Endothelial cell of umbilical vein (primary cell): Measurements from ENCODE around the gene AADAC. TPM values are rescaled to one million over a fixed set of nuclear protein-coding genes. Genes with fewer than 3 reads are reported as not detected.

ENCODE experiments used
- BruUV-seq: library from RNA; stranded (reverse); fragments of 400-500 nt; replicated peaks from 2 replicates; lab custom pipeline; 2021; lab: Mats Ljungman, UMichigan
- CTCF ChIA-PET: fragments of 300-600, 350-600 bp; sonication (Branson Sonifier 250); formaldehyde crosslinking; loops from one replicate; lab custom pipeline; 2021; ENCODE audit warnings: antibody characterized with exemption, inconsistent platforms; lab: Charles Lee
- POLR2A ChIA-PET: fragments of 300-600, 350-600 bp; sonication (Branson Sonifier 250); formaldehyde crosslinking; loops from one replicate; lab custom pipeline; 2021; ENCODE audit warnings: antibody characterized with exemption, inconsistent platforms; lab: Charles Lee
- DNase-seq: peaks from one replicate; pipeline ENCODE4 v3.0.0-alpha.2; 2011; ENCODE audit warnings: low read depth, low spot score
- FAIRE-seq: peaks from 2 replicates; lab custom pipeline; 2011; peaks lifted over from hg19 to GRCh38; lab: Jason Lieb, UNC
- H2AFZ ChIP-seq: 2 replicates; pipeline ENCODE4 v1.6.0; 2012; ENCODE audit warnings: low read depth, low read length, control low read depth, inconsistent platforms
- H3K27ac ChIP-seq: 2 replicates; pipeline ENCODE4 v1.5.1; 2011; ENCODE audit warnings: low read depth, mild to moderate bottlenecking, control low read depth, low read length, moderate library complexity; ENCODE audit not compliant: insufficient read depth
- H3K27me3 ChIP-seq, 2 experiments: 2 replicates each; pipeline versions ENCODE4 v1.6.0 to v1.6.1; 2011; ENCODE audit warnings: low read length in 2 of 2, mixed read lengths in 1 of 2; ENCODE audit not compliant: control insufficient read depth in 2 of 2, insufficient read depth in 2 of 2
- H3K36me3 ChIP-seq, 2 experiments: 2 replicates in 1 of 2; 3 replicates in 1 of 2; pipeline ENCODE4 v1.5.1; 2011; ENCODE audit warnings: low read length in 2 of 2, mild to moderate bottlenecking in 1 of 2, moderate library complexity in 1 of 2; ENCODE audit not compliant: control insufficient read depth in 2 of 2, insufficient read depth in 2 of 2; ENCODE audit errors: extremely low read depth in 1 of 2
- H3K4me1 ChIP-seq: 3 replicates; pipeline ENCODE4 v1.5.1; 2011; ENCODE audit warnings: mild to moderate bottlenecking, low read length; ENCODE audit not compliant: control insufficient read depth, insufficient read depth; ENCODE audit errors: extremely low read depth
- H3K4me2 ChIP-seq: 2 replicates; pipeline ENCODE4 v1.6.1; 2011; ENCODE audit warnings: low read length, control low read depth, mixed read lengths; ENCODE audit not compliant: insufficient read depth
- H3K4me3 ChIP-seq, 3 experiments: fragments of 200-600 bp in 1 of 3; sonication (generic), shearing (Covaris generic) in 1 of 3; replicated peaks in 1 of 3; 2 replicates each; pipeline ENCODE4 v1.5.1; 2011 to 2016; ENCODE audit warnings: control low read depth in 3 of 3, low read length in 3 of 3, mild to moderate bottlenecking in 2 of 3, inconsistent platforms in 1 of 3, low read depth in 1 of 3, moderate library complexity in 1 of 3; ENCODE audit not compliant: insufficient read depth in 1 of 3
- H3K79me2 ChIP-seq: 2 replicates; pipeline ENCODE4 v1.6.0; 2012; ENCODE audit warnings: low read length, inconsistent platforms; ENCODE audit not compliant: control insufficient read depth, insufficient read depth
- H3K9ac ChIP-seq: replicated peaks from 2 replicates; pipeline ENCODE3; 2011; ENCODE audit warnings: low read length, control low read depth; ENCODE audit not compliant: insufficient read depth; ENCODE audit errors: extremely low read depth
- H3K9me1 ChIP-seq: replicated peaks from 3 replicates; pipeline ENCODE4 v1.6.0; 2011; ENCODE audit warnings: mild to moderate bottlenecking, low read length; ENCODE audit not compliant: control insufficient read depth, insufficient read depth; ENCODE audit errors: extremely low read depth
- H3K9me3 ChIP-seq: replicated peaks from 2 replicates; pipeline ENCODE4 v1.5.1; 2012; ENCODE audit warnings: low read length, inconsistent platforms; ENCODE audit not compliant: control insufficient read depth, insufficient read depth
- H4K20me1 ChIP-seq: replicated peaks from 2 replicates; pipeline ENCODE3; 2011; ENCODE audit warnings: mild to moderate bottlenecking, low read length; ENCODE audit not compliant: control insufficient read depth, insufficient read depth; ENCODE audit errors: extremely low read depth
- CTCF ChIP-seq, 2 donors: IDR thresholded peaks; 1 replicate in 1 of 2; 2 replicates in 1 of 2; pipeline ENCODE4 v1.5.1; 2011; ENCODE audit warnings: low read length in 2 of 2, mild to moderate bottlenecking in 2 of 2, moderate library complexity in 2 of 2, control low read depth in 1 of 2, inconsistent platforms in 1 of 2, low read depth in 1 of 2; ENCODE audit not compliant: insufficient read depth in 1 of 2; ENCODE audit errors: extremely low read depth in 1 of 2
- EZH2 ChIP-seq: IDR thresholded peaks from 2 replicates; pipeline ENCODE4 v1.6.1; 2012; ENCODE audit warnings: borderline replicate concordance, low read depth, mild to moderate bottlenecking, moderate library complexity, low read length, inconsistent platforms; ENCODE audit not compliant: severe bottlenecking
- FOS ChIP-seq: IDR thresholded peaks from 2 replicates; pipeline ENCODE4 v1.6.1; 2011; ENCODE audit warnings: mild to moderate bottlenecking, low read length, moderate library complexity, borderline replicate concordance; ENCODE audit not compliant: insufficient read depth
- GATA2 ChIP-seq: IDR thresholded peaks from 2 replicates; pipeline ENCODE4 v1.7.0; 2011; ENCODE audit warnings: low read depth, mild to moderate bottlenecking, moderate library complexity, mixed read lengths, low read length; ENCODE audit not compliant: insufficient read length, insufficient read depth
- JUN ChIP-seq: IDR thresholded peaks from 2 replicates; pipeline ENCODE4 v1.6.1; 2011; ENCODE audit warnings: borderline replicate concordance, low read depth; ENCODE audit not compliant: insufficient read length, insufficient read depth
- MAX ChIP-seq: IDR thresholded peaks from 2 replicates; pipeline ENCODE4 v1.6.1; 2011; ENCODE audit not compliant: insufficient read depth, insufficient read length
- MYC ChIP-seq: IDR thresholded peaks from one replicate; pipeline ENCODE4 v1.6.1; 2011; ENCODE audit warnings: mild to moderate bottlenecking, low read depth, low read length
- POLR2A ChIP-seq: IDR thresholded peaks from 2 replicates; pipeline ENCODE4 v1.6.1; 2012; ENCODE audit warnings: low read depth, mild to moderate bottlenecking, control low read depth, low read length
- POLR2AphosphoS5 ChIP-seq: IDR thresholded peaks from 2 replicates; pipeline ENCODE4 v1.6.1; 2012; ENCODE audit warnings: low read depth, mild to moderate bottlenecking, control low read depth, low read length, moderate library complexity; ENCODE audit not compliant: insufficient read depth
- dilution Hi-C: fragments of 300-500 bp; cut with MboI; formaldehyde crosslinking; loops from one replicate; pipeline ENCODE4 v1.15.0; 2019; ENCODE audit warnings: low sequenced_read_pairs; ENCODE audit not compliant: extremely low pct_ligation_motif_present
- intact Hi-C: fragments of 100-400 bp; cut with micrococcal nuclease; formaldehyde crosslinking; loops from one replicate; pipeline ENCODE4 v1.10.0; 2022
- polyA plus RNA-seq, 4 experiments: library from polyadenylated mRNA; depleted of rRNA in 3 of 4; stranded (reverse) in 3 of 4; unstranded in 1 of 4; fragments of >200 nt; gene quantifications; 2 replicates each; pipeline versions ENCODE4 v1.2.1 to v1.2.3, GENCODE V29; 2011 to 2012; ENCODE audit warnings: missing spikeins in 1 of 4
- total RNA-seq: library from RNA; stranded (reverse); gene quantifications from 2 replicates; pipeline ENCODE4 v1.2.3, GENCODE V29; 2021

The AADAC gene
- total and polyA plus RNA-seq, 2 donors (not counting 3 experiments of a cell fraction or from before 2014, with no cell fraction given), result 0.27 to 0.62 TPM

GRCh38 chr3:151800431-151800830, 13.5 kb upstream of the AADAC start:
- no peak overlapping the region for H2AFZ ChIP-seq
- H3K27me3 ChIP-seq, result no peaks in the 10 kb centered on the region
- POLR2A ChIA-PET, result no interaction called here
- dilution Hi-C loops, result no loop called here
- no peaks in the 10 kb centered on the region for H3K9me1 ChIP-seq
- DNase-seq, result no peak
- BruUV-seq, result no TSS peak
- CTCF ChIA-PET, result interaction anchor here (1.2 to 2.0 kb wide), 2 partner anchors 13 to 14 kb away, joined by 4 read pairs; no protein-coding TSS in a partner anchor
- H3K4me2 ChIP-seq, result no peak overlapping the region
- H3K9me3 ChIP-seq, result no peaks in the 10 kb centered on the region
- H4K20me1 ChIP-seq, result no peaks in the 10 kb centered on the region
- H3K4me3 ChIP-seq, result no peak overlapping the region
- H3K79me2 ChIP-seq, result no peaks in the 10 kb centered on the region
- intact Hi-C loops, result no loop called here
- TF ChIP-seq MAX (no peak), GATA2 (no peak), JUN (no peak), FOS (no peak), CTCF (IDR thresholded peaks at IDR 0.05; ENCODE audit: extremely low read depth in 1 of 2, insufficient read depth in 1 of 2, low read depth in 1 of 2, low read length in 2 of 2) (no peak), POLR2A (no peak), MYC (no peak), POLR2AphosphoS5 (no peak), EZH2 (no peak)
- no peak overlapping the region for H3K9ac ChIP-seq
- H3K4me1 ChIP-seq, result no peaks in the 10 kb centered on the region
- H3K27ac ChIP-seq, result no peak overlapping the region
- no peaks in the 10 kb centered on the region for H3K36me3 ChIP-seq
- FAIRE-seq, result no peak
